Putamen (tissue), 1 donor: ENCODE results near the gene CBLB.

ENCODE experiments used
- DNase-seq: peaks from one replicate; pipeline ENCODE4 v3.0.0-alpha.2; 2016; ENCODE audit warnings: low spot score

The CBLB gene

GRCh38 chr3:105845488-105845887 lies 23.3 kb downstream of the CBLB start:
- no peak for DNase-seq

- DNase-seq, result no peak
Measured at GRCh38 chr3:105844704-105845103, 24.1 kb downstream of the CBLB start.

GRCh38 chr3:105843994-105844393 lies 24.8 kb downstream of the CBLB start:
- no peak for DNase-seq

GRCh38 chr3:105842943-105843342 lies 25.9 kb downstream of the CBLB start:
- no peak for DNase-seq

- no peak for DNase-seq
Measured at GRCh38 chr3:105842449-105842848, 26.4 kb downstream of the CBLB start.

GRCh38 chr3:105837947-105838346 lies 30.9 kb downstream of the CBLB start:
- DNase-seq, result no peak

- no peak for DNase-seq
Measured at GRCh38 chr3:105837143-105837740, 31.6 kb downstream of the CBLB start.

- no peak for DNase-seq
Measured at GRCh38 chr3:105836533-105836932, 32.3 kb downstream of the CBLB start.

GRCh38 chr3:105835606-105836005 lies 33.2 kb downstream of the CBLB start:
- DNase-seq, result no peak

- no peak for DNase-seq
Measured at GRCh38 chr3:105834768-105835167, 34.0 kb downstream of the CBLB start.

- DNase-seq, result no peak
Measured at GRCh38 chr3:105832644-105833043, 36.2 kb downstream of the CBLB start.

GRCh38 chr3:105830836-105831235 lies 38.0 kb downstream of the CBLB start:
- DNase-seq, result no peak

GRCh38 chr3:105829871-105830622 lies 38.8 kb downstream of the CBLB start:
- DNase-seq, result no peak

GRCh38 chr3:105829229-105829628 lies 39.6 kb downstream of the CBLB start:
- no peak for DNase-seq

GRCh38 chr3:105828703-105829102 lies 40.1 kb downstream of the CBLB start:
- DNase-seq, result no peak

GRCh38 chr3:105827959-105828358 lies 40.9 kb downstream of the CBLB start:
- no peak for DNase-seq

GRCh38 chr3:105826778-105827634 lies 41.8 kb downstream of the CBLB start:
- DNase-seq, result no peak

GRCh38 chr3:105824129-105824528 lies 44.7 kb downstream of the CBLB start:
- DNase-seq, result no peak

GRCh38 chr3:105823149-105823867 lies 45.5 kb downstream of the CBLB start:
- no peak for DNase-seq

- no peak for DNase-seq
Measured at GRCh38 chr3:105822171-105823123, 46.4 kb downstream of the CBLB start.

- no peak for DNase-seq
Measured at GRCh38 chr3:105821433-105821832, 47.4 kb downstream of the CBLB start.
